PC-9 (cell line): ENCODE data around the gene SRGAP1. TPM values are rescaled to one million over a fixed set of nuclear protein-coding genes. Genes with fewer than 3 reads are reported as not detected.

Experiments used
- BruUV-seq: library from RNA; stranded (reverse); fragments of 400-500 nt; replicated peaks from 2 replicates; lab custom pipeline; 2021; lab: Mats Ljungman, UMichigan
- CTCF ChIA-PET: fragments of 300-600 bp; sonication (Branson Sonifier 250); formaldehyde crosslinking; loops from one replicate; lab custom pipeline; 2022; ENCODE audit warnings: antibody characterized with exemption; lab: Charles Lee
- POLR2A ChIA-PET: fragments of 300-600 bp; sonication (Branson Sonifier 250); formaldehyde crosslinking; loops from one replicate; lab custom pipeline; 2022; ENCODE audit warnings: antibody characterized with exemption; ENCODE audit not compliant: unreplicated experiment; lab: Charles Lee
- DNase-seq, 2 experiments: peaks; one replicate each; pipeline versions ENCODE4 v3.0.0 to v3.0.0-alpha.2; 2015 to 2022; ENCODE audit warnings: mixed read lengths in 1 of 2
- H2AFZ ChIP-seq: fragments of 200-600 bp; sonication (generic); 2 replicates; pipeline ENCODE4 v1.8.1; 2017; ENCODE audit warnings: antibody characterized with exemption
- H3F3A ChIP-seq: fragments of 200-600 bp; sonication (generic); 2 replicates; pipeline ENCODE4 v1.8.1; 2017; ENCODE audit warnings: antibody characterized with exemption, mild to moderate bottlenecking, low read depth; ENCODE audit not compliant: insufficient read depth
- H3K27ac ChIP-seq: fragments of 200-600 bp; sonication (generic); 2 replicates; pipeline ENCODE4 v1.6.1; 2016; ENCODE audit warnings: mixed run types
- H3K27me3 ChIP-seq: fragments of 200-600 bp; sonication (generic); 2 replicates; pipeline ENCODE4 v1.6.1; 2016; ENCODE audit warnings: low read depth, mixed run types; ENCODE audit not compliant: insufficient read depth
- H3K36me3 ChIP-seq: fragments of 200-600 bp; sonication (generic); 2 replicates; pipeline ENCODE4 v1.6.1; 2016; ENCODE audit warnings: low read depth, mixed run types
- H3K4me1 ChIP-seq: fragments of 200-600 bp; sonication (generic); replicated peaks from 2 replicates; pipeline ENCODE4 v1.6.1; 2016; ENCODE audit warnings: mixed run types; ENCODE audit not compliant: insufficient read depth
- H3K4me2 ChIP-seq: fragments of 200-600 bp; sonication (generic); 2 replicates; pipeline ENCODE4 v1.6.1; 2017; ENCODE audit warnings: mixed run types
- H3K4me3 ChIP-seq: fragments of 200-600 bp; sonication (generic); 2 replicates; pipeline ENCODE4 v1.6.1; 2016; ENCODE audit warnings: mixed run types
- H3K79me2 ChIP-seq: fragments of 200-600 bp; sonication (generic); 2 replicates; pipeline ENCODE4 v1.6.1; 2017; ENCODE audit warnings: low read depth, mixed run types
- H3K9me2 ChIP-seq: fragments of 200-600 bp; sonication (generic); 2 replicates; pipeline ENCODE4 v1.8.1; 2017; ENCODE audit warnings: mild to moderate bottlenecking; ENCODE audit not compliant: insufficient read depth
- H3K9me3 ChIP-seq: fragments of 200-600 bp; sonication (generic); 2 replicates; pipeline ENCODE4 v1.8.1; 2016; ENCODE audit warnings: low read depth; ENCODE audit not compliant: insufficient read depth
- H4K20me1 ChIP-seq: fragments of 200-600 bp; sonication (generic); 2 replicates; pipeline ENCODE4 v1.8.1; 2017; ENCODE audit not compliant: insufficient read depth
- CTCF ChIP-seq: fragments of 200-600 bp; sonication (generic); conservative IDR thresholded peaks from 2 replicates; pipeline ENCODE4 v1.6.1; 2017; ENCODE audit warnings: mixed run types, antibody characterized with exemption, mild to moderate bottlenecking, moderate library complexity
- EZH2 ChIP-seq: fragments of 200-600 bp; sonication (generic); IDR thresholded peaks from 2 replicates; pipeline ENCODE4 v1.8.0; 2017; ENCODE audit warnings: antibody characterized with exemption, low read depth
- intact Hi-C: fragments of 100-400 bp; cut with micrococcal nuclease; formaldehyde crosslinking; loops from one replicate; pipeline ENCODE4 v1.10.0; 2022; ENCODE audit not compliant: unreplicated experiment
- total RNA-seq: library from RNA; stranded (reverse); gene quantifications from 2 replicates; pipeline ENCODE4 v1.2.3, GENCODE V29; 2021

Gene SRGAP1
- total RNA-seq, 1 experiment from 2014 or later, result 24.5 TPM

- no peaks in the 10 kb centered on the region for H3K27me3 ChIP-seq
Measured at GRCh38 chr12:63967358-63968145, 123.1 kb downstream of the SRGAP1 start.

GRCh38 chr12:63968673-63969072, 124.2 kb downstream of the SRGAP1 start:
- no peaks in the 10 kb centered on the region for H3K9me2 ChIP-seq

More at GRCh38 chr12:63967358-63968145, 123.1 kb downstream of the SRGAP1 start:
- intact Hi-C loops, result no loop called here
- Histone ChIP-seq H3K4me2 (no peak overlapping the region), H3K9me3 (no peaks in the 10 kb centered on the region), H3K4me3 (no peak overlapping the region), H4K20me1 (no peaks in the 10 kb centered on the region), H3K79me2 (peaks cover 86% of the 10 kb centered on the region), H2AFZ (no peak overlapping the region), H3K4me1 (no peaks in the 10 kb centered on the region), H3K27ac (peak overlapping the region; percentile 4; the same call in 1 of the 2 replicates), H3K36me3 (no peaks in the 10 kb centered on the region), H3K9me2 (no peaks in the 10 kb centered on the region), H3F3A (no peaks in the 10 kb centered on the region; the same call in 1 of the 2 replicates)
- BruUV-seq, result no TSS peak
- POLR2A ChIA-PET, result no interaction called here
- TF ChIP-seq EZH2 (no peak), CTCF (no peak)
- no peak for DNase-seq
- CTCF ChIA-PET, result no interaction called here

GRCh38 chr12:63976902-63977395, 132.4 kb downstream of the SRGAP1 start:
- POLR2A ChIA-PET, result no interaction called here

More at GRCh38 chr12:63968673-63969072, 124.2 kb downstream of the SRGAP1 start:
- H3K27ac ChIP-seq, result no peak overlapping the region
- no peak overlapping the region for H3K4me3 ChIP-seq
- no peak overlapping the region for H3K4me2 ChIP-seq
- POLR2A ChIA-PET, result no interaction called here
- H4K20me1 ChIP-seq, result no peaks in the 10 kb centered on the region
- no peak for TF ChIP-seq CTCF
- no peak for TF ChIP-seq EZH2
- H3K9me3 ChIP-seq, result no peaks in the 10 kb centered on the region
- intact Hi-C loops, result no loop called here
- no peak overlapping the region for H2AFZ ChIP-seq
- H3F3A ChIP-seq, result no peaks in the 10 kb centered on the region; the same call in 1 of the 2 replicates
- no peaks in the 10 kb centered on the region for H3K27me3 ChIP-seq
- no peak for DNase-seq
- H3K36me3 ChIP-seq, result no peaks in the 10 kb centered on the region
- BruUV-seq, result no TSS peak
- H3K79me2 ChIP-seq, result peaks cover 88% of the 10 kb centered on the region
- CTCF ChIA-PET, result interaction anchor here (0.7 kb wide), 1 partner anchor 18 kb away, joined by 7 read pairs; no protein-coding TSS in a partner anchor
- no peaks in the 10 kb centered on the region for H3K4me1 ChIP-seq

More at GRCh38 chr12:63976902-63977395, 132.4 kb downstream of the SRGAP1 start:
- TF ChIP-seq EZH2 (no peak), CTCF (no peak)
- CTCF ChIA-PET, result no interaction called here
- peaks cover 89% of the 10 kb centered on the region for H3K79me2 ChIP-seq
- no peak overlapping the region for H3K4me3 ChIP-seq
- BruUV-seq, result no TSS peak
- no peak overlapping the region for H2AFZ ChIP-seq
- no peaks in the 10 kb centered on the region for H3K27me3 ChIP-seq
- peaks cover 14% of the 10 kb centered on the region for H3K36me3 ChIP-seq
- no peak for DNase-seq
- H3F3A ChIP-seq, result peaks cover 34% of the 10 kb centered on the region
- H3K4me2 ChIP-seq, result no peak overlapping the region
- peaks cover 23% of the 10 kb centered on the region for H3K4me1 ChIP-seq
- no peaks in the 10 kb centered on the region for H4K20me1 ChIP-seq
- peak overlapping the region; percentile 76; the same call in 1 of the 2 replicates for H3K27ac ChIP-seq
- H3K9me2 ChIP-seq, result no peaks in the 10 kb centered on the region
- 0 out of 2 replicates have a peak, but pooled peaks cover 12% of the 10 kb centered on the region for H3K9me3 ChIP-seq
- intact Hi-C loops, result no loop called here
